ENCODE results near the gene TMEM41B. TPM values are rescaled to one million over a fixed set of nuclear protein-coding genes. Genes with fewer than 3 reads are reported as not detected.
"Not testable (repeated sequence)": the region's sequence is repeated elsewhere in the genome, so short reads cannot be mapped to it uniquely, and the experiment has no call there.

The TMEM41B gene
- 10 to 100 TPM; 18.3 to 20.7 TPM for total RNA-seq
- long read RNA-seq, transcript TMEM41B-204 (7 exons, 3,968 nt), result major isoform, 14 of 20 reads
- long read RNA-seq, partial matches to known transcripts, result 0 of 20 reads
- long read RNA-seq, other reads (novel, unspliced or antisense), result 2 of 20 reads

- intact Hi-C loops (cut with DNase I), result loop anchor here in 1 of 2 donors (5.0 kb wide), 1 partner anchor 48 kb away; no protein-coding TSS in a partner anchor
- DNase-seq (peak; percentile 99), ATAC-seq (peak; percentile 99)
These were observed at the start of gene TMEM41B for GRCh38 chr11:9314291-9315077. TSS of gene TMEM41B (minus strand) at chr11:9314593. CDS start at chr11:9314441, 152 bp downstream.

GRCh38 chr11:9362393-9362863 lies 48.0 kb upstream of the TMEM41B start:
- ATAC-seq (no peak), DNase-seq (no peak)
- intact Hi-C loops (cut with DNase I), result loop anchor here in 1 of 2 donors (5.0 kb wide), 1 partner anchor 45 kb away; no protein-coding TSS in a partner anchor

GRCh38 chr11:9360862-9361622 lies 46.6 kb upstream of the TMEM41B start:
- not testable (repeated sequence) for ATAC-seq, DNase-seq
- intact Hi-C loops (cut with DNase I), result loop anchor here in 1 of 2 donors (5.0 kb wide), 1 partner anchor 44 kb away; no protein-coding TSS in a partner anchor

GRCh38 chr11:9357041-9357440 lies 42.6 kb upstream of the TMEM41B start:
- no peak for DNase-seq
- no peak for ATAC-seq
- intact Hi-C loops (cut with DNase I), result no loop called here

GRCh38 chr11:9351321-9351881 lies 37.0 kb upstream of the TMEM41B start:
- ATAC-seq (peak; percentile 53 to 73), DNase-seq (no peak)
- intact Hi-C loops (cut with DNase I), result no loop called here

- intact Hi-C loops (cut with DNase I); DNase-seq; ATAC-seq: not testable (repeated sequence)
These were observed 33.4 kb upstream of the TMEM41B start for GRCh38 chr11:9347779-9348178.

- no peak for DNase-seq
- intact Hi-C loops (cut with DNase I), result no loop called here
- no peak for ATAC-seq
These were observed 32.7 kb upstream of the TMEM41B start for GRCh38 chr11:9347100-9347499.

GRCh38 chr11:9344061-9344680 lies 29.8 kb upstream of the TMEM41B start:
- DNase-seq (no peak), ATAC-seq (no peak)
- intact Hi-C loops (cut with DNase I), result no loop called here

- DNase-seq (no peak), ATAC-seq (no peak)
- intact Hi-C loops (cut with DNase I), result no loop called here
These were observed 27.3 kb upstream of the TMEM41B start for GRCh38 chr11:9341638-9342178.

GRCh38 chr11:9332655-9333054 lies 18.3 kb upstream of the TMEM41B start:
- intact Hi-C loops (cut with DNase I), result no loop called here
- no peak for ATAC-seq
- DNase-seq, result no peak

- intact Hi-C loops (cut with DNase I), result no loop called here
- ATAC-seq, result no peak
- DNase-seq, result no peak
These were observed 16.3 kb upstream of the TMEM41B start for GRCh38 chr11:9330387-9331384.

GRCh38 chr11:9320047-9320446 lies 5.7 kb upstream of the TMEM41B start:
- DNase-seq (no peak), ATAC-seq (no peak)
- intact Hi-C loops (cut with DNase I), result no loop called here

- not testable (repeated sequence) for ATAC-seq, DNase-seq
- intact Hi-C loops (cut with DNase I), result loop anchor here in 1 of 2 donors (5.0 kb wide), 1 partner anchor 43 kb away; no protein-coding TSS in a partner anchor
These were observed 5.1 kb upstream of the TMEM41B start for GRCh38 chr11:9319377-9320001.

- DNase-seq, ATAC-seq: not testable (repeated sequence)
- intact Hi-C loops (cut with DNase I), result loop anchor here in 1 of 2 donors (5.0 kb wide), 1 partner anchor 44 kb away; no protein-coding TSS in a partner anchor
These were observed 4.3 kb upstream of the TMEM41B start for GRCh38 chr11:9318442-9319376.

GRCh38 chr11:9316334-9316733 lies 1.9 kb upstream of the TMEM41B start:
- no peak for ATAC-seq
- intact Hi-C loops (cut with DNase I), result loop anchor here in 1 of 2 donors (5.0 kb wide), 1 partner anchor 46 kb away; no protein-coding TSS in a partner anchor
- no peak for DNase-seq
